Thyroid gland (tissue), 4 donors: ENCODE measurements around the gene ST7L.

ENCODE experiments used
- POLR2A ChIP-seq, 2 donors: fragments of 450-650 bp; IDR thresholded peaks; one replicate each; pipeline ENCODE4 v1.6.1; 2017; ENCODE audit warnings: antibody characterized with exemption in 2 of 2, mild to moderate bottlenecking in 2 of 2, moderate library complexity in 1 of 2
- TF ChIP-seq, protein P1 (sequence below), 6 experiments: fragments of 200-600 bp in 3 of 6; fragments of 450-650 bp in 3 of 6; sonication (generic) in 3 of 6; IDR thresholded peaks; one replicate each; pipeline ENCODE4 v1.5.1; 2016 to 2019; ENCODE audit warnings: antibody characterized with exemption in 6 of 6, mild to moderate bottlenecking in 2 of 6, inconsistent platforms in 1 of 6, moderate library complexity in 1 of 6

DNA sequence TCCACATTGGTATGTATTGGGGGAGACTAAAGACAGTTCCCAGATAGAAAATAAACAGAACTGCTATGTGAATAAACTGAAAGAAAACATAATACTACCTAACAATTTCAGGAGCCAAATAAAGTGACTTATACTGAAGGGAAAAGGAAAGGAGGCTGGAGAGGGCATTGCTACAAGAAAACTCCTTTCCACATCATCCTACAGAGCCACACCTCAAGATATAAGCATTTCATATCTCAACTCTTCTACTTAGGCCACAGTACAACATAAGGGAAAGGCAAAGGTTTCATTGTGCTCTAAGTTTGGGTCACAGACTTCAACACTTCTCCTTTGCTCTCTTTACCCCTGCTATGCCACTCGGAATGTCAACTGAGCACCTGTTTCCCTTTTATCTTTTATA lies 54.9 kb downstream of the ST7L start:
- TF ChIP-seq, protein P1, sequence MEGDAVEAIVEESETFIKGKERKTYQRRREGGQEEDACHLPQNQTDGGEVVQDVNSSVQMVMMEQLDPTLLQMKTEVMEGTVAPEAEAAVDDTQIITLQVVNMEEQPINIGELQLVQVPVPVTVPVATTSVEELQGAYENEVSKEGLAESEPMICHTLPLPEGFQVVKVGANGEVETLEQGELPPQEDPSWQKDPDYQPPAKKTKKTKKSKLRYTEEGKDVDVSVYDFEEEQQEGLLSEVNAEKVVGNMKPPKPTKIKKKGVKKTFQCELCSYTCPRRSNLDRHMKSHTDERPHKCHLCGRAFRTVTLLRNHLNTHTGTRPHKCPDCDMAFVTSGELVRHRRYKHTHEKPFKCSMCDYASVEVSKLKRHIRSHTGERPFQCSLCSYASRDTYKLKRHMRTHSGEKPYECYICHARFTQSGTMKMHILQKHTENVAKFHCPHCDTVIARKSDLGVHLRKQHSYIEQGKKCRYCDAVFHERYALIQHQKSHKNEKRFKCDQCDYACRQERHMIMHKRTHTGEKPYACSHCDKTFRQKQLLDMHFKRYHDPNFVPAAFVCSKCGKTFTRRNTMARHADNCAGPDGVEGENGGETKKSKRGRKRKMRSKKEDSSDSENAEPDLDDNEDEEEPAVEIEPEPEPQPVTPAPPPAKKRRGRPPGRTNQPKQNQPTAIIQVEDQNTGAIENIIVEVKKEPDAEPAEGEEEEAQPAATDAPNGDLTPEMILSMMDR (IDR thresholded peaks at IDR 0.05), result no peak
- TF ChIP-seq POLR2A (IDR thresholded peaks at IDR 0.05), result no peak
